Head of caudate nucleus (tissue), 42 donors: Measurements from ENCODE around the gene C9orf152.
A peak's percentile ranks its signal among the peaks of the same experiment; 100 is the strongest.
"Not testable (repeated sequence)": the region's sequence is repeated elsewhere in the genome, so short reads cannot be mapped to it uniquely, and the experiment has no call there.

Source experiments
- DNase-seq, 42 donors: peaks; one replicate each; pipeline versions ENCODE4 v3.0.0 to v3.0.0-alpha.2; 2020 to 2021; ENCODE audit warnings: mixed read lengths in 7 of 42
- intact Hi-C: fragments of 100-400 bp; cut with DNase I; formaldehyde crosslinking; loops from one replicate; pipeline ENCODE4 v1.15.0; 2022

The C9orf152 gene

GRCh38 chr9:110220809-110221208 is 12.8 kb upstream of the C9orf152 start:
- intact Hi-C loops = no loop called here
- DNase-seq = no peak

- intact Hi-C loops = no loop called here
- peak in 3 of 42 donors; percentile 17 to 47 (median 24) for DNase-seq
Observed at GRCh38 chr9:110217656-110218099, 9.7 kb upstream of the C9orf152 start.

GRCh38 chr9:110214586-110215355 is 6.8 kb upstream of the C9orf152 start:
- intact Hi-C loops = no loop called here
- DNase-seq = no peak

- DNase-seq = no peak
- intact Hi-C loops = no loop called here
Observed at GRCh38 chr9:110214090-110214489, 6.1 kb upstream of the C9orf152 start.

GRCh38 chr9:110213413-110214044 is 5.6 kb upstream of the C9orf152 start:
- intact Hi-C loops = no loop called here

GRCh38 chr9:110207071-110207641 is 803 bp downstream of the C9orf152 start:
- DNase-seq = no peak
- intact Hi-C loops = no loop called here

More at GRCh38 chr9:110213413-110214044, 5.6 kb upstream of the C9orf152 start:
- DNase-seq = no peak

GRCh38 chr9:110206389-110206788 is 1.6 kb downstream of the C9orf152 start:
- intact Hi-C loops = no loop called here
- no peak for DNase-seq

- DNase-seq, intact Hi-C loops: not testable (repeated sequence)
Observed at GRCh38 chr9:110205612-110206011, 2.3 kb downstream of the C9orf152 start.

- intact Hi-C loops = no loop called here
- DNase-seq = no peak
Observed at GRCh38 chr9:110202232-110202631, 5.7 kb downstream of the C9orf152 start.

- DNase-seq = no peak
- intact Hi-C loops = no loop called here
Observed at GRCh38 chr9:110199643-110200042, 8.3 kb downstream of the C9orf152 start.

- DNase-seq = no peak
- intact Hi-C loops = no loop called here
Observed at GRCh38 chr9:110198357-110198756, 9.6 kb downstream of the C9orf152 start.

- intact Hi-C loops = no loop called here
- DNase-seq = peak in 1 of 42 donors; percentile 5
Observed at GRCh38 chr9:110197330-110198187, 10.4 kb downstream of the C9orf152 start.

- intact Hi-C loops, DNase-seq: not testable (repeated sequence)
Observed at GRCh38 chr9:110196084-110196499, 11.9 kb downstream of the C9orf152 start.

GRCh38 chr9:110192531-110193261 is 15.3 kb downstream of the C9orf152 start:
- intact Hi-C loops = no loop called here
- no peak for DNase-seq

GRCh38 chr9:110191615-110192014 is 16.3 kb downstream of the C9orf152 start:
- intact Hi-C loops = no loop called here
- DNase-seq = no peak

- DNase-seq = no peak
- intact Hi-C loops = no loop called here
Observed at GRCh38 chr9:110189559-110190320, 18.2 kb downstream of the C9orf152 start.

- intact Hi-C loops = no loop called here
- peak in 34 of 42 donors; percentile 5 to 57 (median 34) for DNase-seq
Observed at GRCh38 chr9:110188991-110189390, 19.0 kb downstream of the C9orf152 start.

GRCh38 chr9:110188101-110188500 is 19.9 kb downstream of the C9orf152 start:
- DNase-seq = no peak
- intact Hi-C loops = no loop called here
